HG03575 (cell line): ENCODE data around the gene HCST.

ENCODE experiments used
- ATAC-seq: cut with Tn5 transposase; IDR thresholded peaks from one replicate; pipeline ENCODE4 v1.9.1; 2021; ENCODE audit not compliant: unreplicated experiment, insufficient number of reproducible peaks, low FRiP score; ENCODE audit errors: extremely low read depth

The HCST gene

GRCh38 chr19:35949131-35949530 lies 46.8 kb downstream of the HCST start:
- no peak for ATAC-seq
